AG04450 (cell line): ENCODE measurements around the gene ATP4A. TPM values are rescaled to one million over a fixed set of nuclear protein-coding genes. Genes with fewer than 3 reads are reported as not detected.
A peak's percentile ranks its signal among the peaks of the same experiment; 100 is the strongest.

Source experiments
- CTCF ChIA-PET: fragments of 300-600, 350-600 bp; formaldehyde crosslinking; extraction: SDS; loops from one replicate; lab custom pipeline; 2022; ENCODE audit warnings: antibody characterized with exemption, inconsistent platforms; lab: Charles Lee
- POLR2A ChIA-PET: fragments of 350-600 bp; formaldehyde crosslinking; extraction: SDS; loops from one replicate; lab custom pipeline; 2021; ENCODE audit warnings: antibody characterized with exemption, inconsistent platforms; lab: Yijun Ruan, JAX
- DNase-seq: peaks from one replicate; pipeline ENCODE4 v3.0.0-alpha.2; 2011; ENCODE audit warnings: low read depth, low spot score
- H3K27ac ChIP-seq: one replicate; pipeline ENCODE4 v1.5.1; 2012; ENCODE audit warnings: low read depth, low read length, control low read depth
- H3K27me3 ChIP-seq: one replicate; pipeline ENCODE4 v1.6.0; 2012; ENCODE audit warnings: low read length; ENCODE audit not compliant: control insufficient read depth, insufficient read depth
- H3K4me3 ChIP-seq: 2 replicates; pipeline ENCODE4 v1.5.1; 2011; ENCODE audit warnings: mild to moderate bottlenecking, low read depth, low read length, control low read depth
- H3K9me3 ChIP-seq: 2 replicates; pipeline ENCODE4 v1.5.1; 2012; ENCODE audit warnings: low read length; ENCODE audit not compliant: control insufficient read depth, insufficient read depth
- CTCF ChIP-seq: IDR thresholded peaks from 2 replicates; pipeline ENCODE4 v1.5.1; 2011; ENCODE audit warnings: low read depth, low read length, control low read depth, inconsistent platforms
- polyA plus RNA-seq: library from polyadenylated mRNA; depleted of rRNA; stranded (reverse); fragments of >200 nt; gene quantifications from 2 replicates; pipeline ENCODE4 v1.2.3, GENCODE V29; 2011

ATP4A gene
- polyA plus RNA-seq, 1 experiment: not detected

DNA sequence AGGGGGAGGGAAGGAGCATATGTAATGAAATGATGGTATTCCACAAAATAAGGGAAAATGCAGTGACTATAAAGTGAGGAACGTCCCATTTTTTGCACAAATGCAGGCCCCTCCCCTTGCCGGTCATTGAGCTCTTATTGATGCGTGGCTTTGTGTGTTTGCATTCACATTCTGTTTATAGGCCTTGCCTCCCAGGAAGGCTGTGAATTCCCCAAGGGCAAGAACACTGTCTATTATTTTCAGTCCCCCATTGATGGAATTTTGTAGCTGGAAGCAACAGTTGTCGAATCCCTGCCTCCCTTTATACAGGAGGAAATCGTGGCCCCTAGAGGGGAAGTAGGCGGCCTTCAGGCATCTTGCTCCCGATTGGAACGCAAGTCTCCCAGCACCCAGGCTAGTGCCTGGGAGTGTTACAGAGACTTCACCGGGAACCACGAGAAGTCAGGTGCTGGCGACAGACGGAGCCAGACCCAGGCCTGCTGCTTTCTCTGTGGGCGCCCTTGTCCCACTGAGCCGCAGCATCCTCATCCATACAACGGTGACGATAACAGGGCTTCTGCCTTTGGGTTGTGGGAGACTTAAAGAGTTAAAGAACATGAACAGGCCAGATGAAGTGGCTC, 42.2 kb downstream of the ATP4A start:
- TF ChIP-seq CTCF: no peak
- no peak overlapping the region for H3K27ac ChIP-seq
- no peak overlapping the region for H3K4me3 ChIP-seq
- no peaks in the 10 kb centered on the region for H3K9me3 ChIP-seq
- DNase-seq: no peak
- peaks cover 2% of the 10 kb centered on the region for H3K27me3 ChIP-seq
- ChIA-PET POLR2A (no interaction called here), CTCF (interaction anchor here (1.2 kb wide), 1 partner anchor 26 kb away, joined by 3 read pairs; no protein-coding TSS in a partner anchor)

DNA sequence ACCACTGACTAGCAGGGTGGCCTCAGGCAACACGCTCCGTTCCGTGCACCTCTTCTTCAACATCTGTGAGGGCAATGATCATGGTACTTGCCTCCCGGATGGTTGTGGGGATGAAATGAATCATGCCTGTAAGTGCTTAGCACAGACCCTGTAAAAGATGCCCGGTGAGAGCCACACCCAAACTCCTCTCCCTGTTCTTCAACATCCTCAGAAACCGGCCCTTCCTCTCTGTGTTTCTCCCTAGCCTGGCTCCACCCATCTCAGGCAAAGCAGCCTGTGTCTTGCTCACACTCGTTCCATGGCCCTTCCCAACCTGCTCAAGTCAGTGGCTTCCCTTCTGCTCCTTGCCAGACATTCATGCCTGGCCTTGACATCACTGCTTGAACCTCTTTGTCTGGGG, 44.2 kb downstream of the ATP4A start:
- DNase-seq: no peak
- H3K27ac ChIP-seq: no peak overlapping the region
- POLR2A ChIA-PET: no interaction called here
- CTCF ChIA-PET: interaction anchor here (1.4 kb wide), 1 partner anchor 9 kb away, joined by 4 read pairs; no protein-coding TSS in a partner anchor
- H3K27me3 ChIP-seq: peaks cover 2% of the 10 kb centered on the region
- no peak for TF ChIP-seq CTCF
- H3K9me3 ChIP-seq: no peaks in the 10 kb centered on the region
- H3K4me3 ChIP-seq: no peak overlapping the region

GRCh38 chr19:35518313-35518712, 45.1 kb downstream of the ATP4A start:
- CTCF ChIA-PET: interaction anchor here (1.4 kb wide), 1 partner anchor 8 kb away, joined by 4 read pairs; no protein-coding TSS in a partner anchor
- POLR2A ChIA-PET: interaction anchor here (1.0 kb wide), 1 partner anchor 19 kb away, joined by 3 read pairs; no protein-coding TSS in a partner anchor

DNA sequence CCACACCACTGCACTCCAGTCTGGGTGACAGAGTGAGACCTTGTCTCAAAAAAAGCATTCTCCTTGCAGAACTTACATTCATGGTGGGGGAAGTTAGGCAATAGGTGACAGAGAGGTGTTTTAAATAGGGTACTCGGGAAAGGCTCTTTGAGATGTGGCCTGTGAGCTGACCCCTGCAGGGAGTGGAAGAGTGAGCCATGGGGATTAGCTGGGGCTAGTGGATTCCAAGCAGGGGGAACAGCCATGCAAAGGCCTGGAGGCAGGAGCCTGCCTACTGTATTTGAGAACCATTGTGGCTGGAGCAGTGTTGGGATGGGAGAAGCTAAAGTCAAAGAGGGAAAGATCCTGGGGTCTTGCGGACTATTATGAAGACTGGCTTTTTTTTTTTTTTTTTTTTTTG, 46.1 kb downstream of the ATP4A start:
- no peak for TF ChIP-seq CTCF
- Histone ChIP-seq H3K9me3 (no peaks in the 10 kb centered on the region; the same call in 1 of the 2 replicates), H3K27ac (no peak overlapping the region), H3K27me3 (peaks cover 2% of the 10 kb centered on the region), H3K4me3 (no peak overlapping the region)
- POLR2A ChIA-PET: interaction anchor here (1.0 kb wide), 1 partner anchor 20 kb away, joined by 3 read pairs; no protein-coding TSS in a partner anchor
- DNase-seq: no peak
- CTCF ChIA-PET: no interaction called here

More at GRCh38 chr19:35518313-35518712, 45.1 kb downstream of the ATP4A start:
- Histone ChIP-seq H3K9me3 (no peaks in the 10 kb centered on the region; the same call in 1 of the 2 replicates), H3K27ac (peak overlapping the region; percentile 95), H3K27me3 (no peaks in the 10 kb centered on the region), H3K4me3 (no peak overlapping the region)
- no peak for TF ChIP-seq CTCF
- DNase-seq: peak; percentile 92

DNA sequence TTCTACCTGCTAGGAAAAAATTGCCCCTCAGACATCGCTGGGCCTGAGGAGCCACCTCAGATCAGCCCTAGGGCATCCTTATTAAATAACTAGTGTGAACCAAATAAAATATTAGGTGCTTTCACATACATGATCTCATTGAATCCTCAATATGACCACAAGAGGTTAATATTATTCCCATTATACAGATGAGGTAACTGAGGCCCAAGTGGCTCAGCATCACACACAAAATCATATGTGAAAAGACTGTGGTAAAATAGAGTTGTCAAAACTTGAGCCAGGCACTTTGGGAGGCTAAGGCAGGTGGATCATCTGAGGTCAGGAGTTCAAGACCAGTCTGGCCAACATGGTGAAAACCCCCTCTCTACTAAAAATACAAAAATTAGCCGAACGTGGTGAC, 47.1 kb downstream of the ATP4A start:
- Histone ChIP-seq H3K27ac (no peak overlapping the region), H3K4me3 (no peak overlapping the region), H3K27me3 (peaks cover 2% of the 10 kb centered on the region), H3K9me3 (no peaks in the 10 kb centered on the region; the same call in 1 of the 2 replicates)
- ChIA-PET CTCF (interaction anchor here (0.9 to 1.3 kb wide), 2 partner anchors 19 to 32 kb away, joined by 3 to 4 read pairs; no protein-coding TSS in a partner anchor), POLR2A (no interaction called here)
- no peak for TF ChIP-seq CTCF
- no peak for DNase-seq
